Fibroblast of lung (primary cell): ENCODE data around the gene NCL.

Experiments
- EZH2 ChIP-seq: IDR thresholded peaks from 2 replicates; pipeline ENCODE4 v1.5.1; 2012; ENCODE audit warnings: low read length, control low read depth, mild to moderate bottlenecking; ENCODE audit errors: missing control alignments
- TF ChIP-seq, protein P1 (sequence below), 2 donors: IDR thresholded peaks in 1 of 2; conservative IDR thresholded peaks in 1 of 2; 1 replicate in 1 of 2; 2 replicates in 1 of 2; pipeline ENCODE4 v1.5.1; 2011 to 2012; ENCODE audit warnings: low read length in 2 of 2, control low read depth in 1 of 2, inconsistent platforms in 1 of 2, low read depth in 1 of 2, mild to moderate bottlenecking in 1 of 2

DNA sequence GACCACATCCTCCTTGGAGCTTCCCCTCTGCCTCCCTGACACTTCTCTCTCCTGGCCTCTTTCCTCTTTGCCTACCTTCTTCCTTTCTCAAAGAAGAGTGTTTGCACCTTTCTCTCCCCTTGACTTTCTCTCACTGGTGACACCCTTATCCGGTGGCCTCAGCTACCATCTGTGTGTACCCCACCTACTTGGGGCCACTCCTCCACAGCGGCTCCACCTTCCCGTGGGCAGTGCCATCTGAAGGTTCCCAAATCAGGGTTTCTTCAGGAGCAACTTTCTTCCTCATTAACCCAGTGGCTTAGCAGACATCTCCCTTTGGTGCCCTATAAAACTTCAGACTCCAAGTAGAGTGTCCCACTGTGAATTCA lies 5.3 kb upstream of the NCL start:
- TF ChIP-seq, protein P1, sequence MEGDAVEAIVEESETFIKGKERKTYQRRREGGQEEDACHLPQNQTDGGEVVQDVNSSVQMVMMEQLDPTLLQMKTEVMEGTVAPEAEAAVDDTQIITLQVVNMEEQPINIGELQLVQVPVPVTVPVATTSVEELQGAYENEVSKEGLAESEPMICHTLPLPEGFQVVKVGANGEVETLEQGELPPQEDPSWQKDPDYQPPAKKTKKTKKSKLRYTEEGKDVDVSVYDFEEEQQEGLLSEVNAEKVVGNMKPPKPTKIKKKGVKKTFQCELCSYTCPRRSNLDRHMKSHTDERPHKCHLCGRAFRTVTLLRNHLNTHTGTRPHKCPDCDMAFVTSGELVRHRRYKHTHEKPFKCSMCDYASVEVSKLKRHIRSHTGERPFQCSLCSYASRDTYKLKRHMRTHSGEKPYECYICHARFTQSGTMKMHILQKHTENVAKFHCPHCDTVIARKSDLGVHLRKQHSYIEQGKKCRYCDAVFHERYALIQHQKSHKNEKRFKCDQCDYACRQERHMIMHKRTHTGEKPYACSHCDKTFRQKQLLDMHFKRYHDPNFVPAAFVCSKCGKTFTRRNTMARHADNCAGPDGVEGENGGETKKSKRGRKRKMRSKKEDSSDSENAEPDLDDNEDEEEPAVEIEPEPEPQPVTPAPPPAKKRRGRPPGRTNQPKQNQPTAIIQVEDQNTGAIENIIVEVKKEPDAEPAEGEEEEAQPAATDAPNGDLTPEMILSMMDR (conservative IDR thresholded peaks at IDR 0.05 in 1 of 2, IDR thresholded peaks at IDR 0.05 in 1 of 2; ENCODE audit: low read depth in 1 of 2, low read length in 2 of 2) = no peak
- TF ChIP-seq EZH2 = no peak
